Gastrocnemius medialis (tissue), 4 donors: ENCODE data around the gene INSIG1. TPM values are rescaled to one million over a fixed set of nuclear protein-coding genes. Genes with fewer than 3 reads are reported as not detected.

Experiments used
- ATAC-seq, 2 donors: fragments of 150-250 bp; one replicate each; pipeline ENCODE4 v1.9.1; 2016
- DNase-seq, 2 donors: peaks; one replicate each; pipeline ENCODE4 v3.0.0-alpha.2; 2019
- H3K27ac ChIP-seq, 4 donors: fragments of 200-600 bp; sonication (generic); 1 replicate in 1 of 4; 2 replicates in 3 of 4; pipeline ENCODE4 v1.5.1; 2016 to 2018; ENCODE audit warnings: mild to moderate bottlenecking in 2 of 4, moderate library complexity in 1 of 4
- H3K27me3 ChIP-seq, 3 donors: fragments of 200-600 bp; sonication (generic) in 2 of 3; 1 replicate in 1 of 3; 2 replicates in 2 of 3; pipeline versions ENCODE4 v1.5.1 to v1.6.0; 2016 to 2019; ENCODE audit warnings: mild to moderate bottlenecking in 1 of 3, moderate library complexity in 1 of 3
- H3K36me3 ChIP-seq, 2 donors: fragments of 200-600 bp; sonication (generic) in 1 of 2; one replicate each; pipeline ENCODE4 v1.5.1; 2017 to 2018
- H3K4me1 ChIP-seq, 2 donors: fragments of 200-600 bp; sonication (generic) in 1 of 2; one replicate each; pipeline ENCODE4 v1.5.1; 2016 to 2017; ENCODE audit warnings: mild to moderate bottlenecking in 2 of 2
- H3K4me3 ChIP-seq, 4 donors: fragments of 200-600 bp; sonication (generic) in 3 of 4; 1 replicate in 1 of 4; 2 replicates in 3 of 4; pipeline ENCODE4 v1.5.1; 2016 to 2019; ENCODE audit warnings: mild to moderate bottlenecking in 2 of 4
- H3K9me3 ChIP-seq, 3 donors: fragments of 200-600 bp; sonication (generic) in 2 of 3; 1 replicate in 1 of 3; 2 replicates in 2 of 3; pipeline ENCODE4 v1.5.1; 2016 to 2019
- POLR2A ChIP-seq, 2 donors: fragments of 450-650 bp; IDR thresholded peaks; one replicate each; pipeline ENCODE4 v1.6.1; 2017; ENCODE audit warnings: antibody characterized with exemption in 2 of 2, mild to moderate bottlenecking in 2 of 2, moderate library complexity in 2 of 2
- in situ Hi-C, 4 donors: fragments of 200-750 bp; cut with MboI; loops; one replicate each; pipeline versions ENCODE4 v1.15.0 to v1.8.0; 2017; ENCODE audit warnings: low sequenced_read_pairs in 4 of 4
- intact Hi-C: fragments of 100-400 bp; cut with DNase I; formaldehyde crosslinking; loops from one replicate; pipeline ENCODE4 v1.15.1; 2023; ENCODE audit warnings: low total_unique reads
- total RNA-seq, 4 donors: library from RNA; depleted of rRNA; stranded (reverse); fragments of >200 nt; gene quantifications; one replicate each; pipeline versions ENCODE4 v1.1.0 to v1.2.3, GENCODE V29; 2016
- TF ChIP-seq, protein P1 (sequence below), 5 experiments: fragments of 450-650 bp in 3 of 5; fragments of 200-600 bp in 2 of 5; sonication (generic) in 2 of 5; IDR thresholded peaks in 4 of 5; conservative IDR thresholded peaks in 1 of 5; 1 replicate in 4 of 5; 2 replicates in 1 of 5; pipeline ENCODE4 v1.5.1; 2016 to 2019; ENCODE audit warnings: antibody characterized with exemption in 5 of 5, mild to moderate bottlenecking in 3 of 5, moderate library complexity in 3 of 5

The INSIG1 gene
- total RNA-seq, 4 donors from 2014 or later, result 11.1 to 15.9 (median 14.0) TPM

GRCh38 chr7:155313096-155313495 is 15.4 kb downstream of the INSIG1 start:
- in situ Hi-C loops, result no loop called here
- peaks cover 0 to 14% of the 10 kb centered on the region in 2 donors for H3K36me3 ChIP-seq
- no peaks in the 10 kb centered on the region for H3K4me1 ChIP-seq
- intact Hi-C loops, result no loop called here
- H3K27me3 ChIP-seq, result peaks cover 0 to 3% (median 0%) of the 10 kb centered on the region in 3 donors
- no peak for ATAC-seq
- DNase-seq, result no peak
- TF ChIP-seq, protein P1, sequence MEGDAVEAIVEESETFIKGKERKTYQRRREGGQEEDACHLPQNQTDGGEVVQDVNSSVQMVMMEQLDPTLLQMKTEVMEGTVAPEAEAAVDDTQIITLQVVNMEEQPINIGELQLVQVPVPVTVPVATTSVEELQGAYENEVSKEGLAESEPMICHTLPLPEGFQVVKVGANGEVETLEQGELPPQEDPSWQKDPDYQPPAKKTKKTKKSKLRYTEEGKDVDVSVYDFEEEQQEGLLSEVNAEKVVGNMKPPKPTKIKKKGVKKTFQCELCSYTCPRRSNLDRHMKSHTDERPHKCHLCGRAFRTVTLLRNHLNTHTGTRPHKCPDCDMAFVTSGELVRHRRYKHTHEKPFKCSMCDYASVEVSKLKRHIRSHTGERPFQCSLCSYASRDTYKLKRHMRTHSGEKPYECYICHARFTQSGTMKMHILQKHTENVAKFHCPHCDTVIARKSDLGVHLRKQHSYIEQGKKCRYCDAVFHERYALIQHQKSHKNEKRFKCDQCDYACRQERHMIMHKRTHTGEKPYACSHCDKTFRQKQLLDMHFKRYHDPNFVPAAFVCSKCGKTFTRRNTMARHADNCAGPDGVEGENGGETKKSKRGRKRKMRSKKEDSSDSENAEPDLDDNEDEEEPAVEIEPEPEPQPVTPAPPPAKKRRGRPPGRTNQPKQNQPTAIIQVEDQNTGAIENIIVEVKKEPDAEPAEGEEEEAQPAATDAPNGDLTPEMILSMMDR (IDR thresholded peaks at IDR 0.05 in 4 of 5, conservative IDR thresholded peaks at IDR 0.05 in 1 of 5), result no peak
- no peak for TF ChIP-seq POLR2A (IDR thresholded peaks at IDR 0.05)
- H3K27ac ChIP-seq, result no peak overlapping the region
- H3K4me3 ChIP-seq, result no peak overlapping the region
- no peaks in the 10 kb centered on the region for H3K9me3 ChIP-seq

GRCh38 chr7:155315977-155316376 is 18.3 kb downstream of the INSIG1 start:
- in situ Hi-C loops, result no loop called here

GRCh38 chr7:155316427-155317113 is 18.9 kb downstream of the INSIG1 start:
- intact Hi-C loops (no loop called here), in situ Hi-C loops (no loop called here)
- Histone ChIP-seq H3K36me3 (no peaks in the 10 kb centered on the region), H3K4me1 (no peaks in the 10 kb centered on the region), H3K9me3 (no peaks in the 10 kb centered on the region), H3K4me3 (no peak overlapping the region), H3K27me3 (peaks cover 0 to 3% (median 0%) of the 10 kb centered on the region in 3 donors), H3K27ac (no peak overlapping the region)
- DNase-seq, result no peak
- ATAC-seq, result no peak
- TF ChIP-seq, protein P1 (IDR thresholded peaks at IDR 0.05 in 4 of 5, conservative IDR thresholded peaks at IDR 0.05 in 1 of 5), result no peak
- TF ChIP-seq POLR2A (IDR thresholded peaks at IDR 0.05), result no peak

More at GRCh38 chr7:155315977-155316376, 18.3 kb downstream of the INSIG1 start:
- TF ChIP-seq POLR2A (IDR thresholded peaks at IDR 0.05), result no peak
- no peak overlapping the region for H3K27ac ChIP-seq
- H3K36me3 ChIP-seq, result no peaks in the 10 kb centered on the region
- peaks cover 0 to 3% (median 0%) of the 10 kb centered on the region in 3 donors for H3K27me3 ChIP-seq
- no peak overlapping the region for H3K4me3 ChIP-seq
- ATAC-seq (no peak), DNase-seq (no peak)
- no peaks in the 10 kb centered on the region for H3K9me3 ChIP-seq
- intact Hi-C loops, result no loop called here
- H3K4me1 ChIP-seq, result no peaks in the 10 kb centered on the region

DNA sequence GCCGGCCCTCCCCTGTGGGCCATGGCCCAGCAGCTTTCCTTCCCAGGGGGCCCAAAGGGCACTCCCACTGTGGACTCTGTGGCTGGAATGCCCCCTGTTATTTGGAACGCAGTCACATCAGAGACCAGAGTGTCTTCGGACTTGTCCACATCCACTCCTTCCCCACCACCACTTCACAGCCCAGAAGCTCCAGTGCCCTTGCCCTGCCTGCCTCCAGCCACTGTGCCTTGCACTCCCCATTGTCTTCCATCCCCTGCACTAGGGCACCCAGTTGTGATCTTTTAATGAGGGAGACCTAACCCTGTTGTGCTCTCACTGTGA is 19.4 kb downstream of the INSIG1 start:
- in situ Hi-C loops, result no loop called here
- Histone ChIP-seq H3K27me3 (peaks cover 0 to 3% (median 0%) of the 10 kb centered on the region in 3 donors), H3K36me3 (no peaks in the 10 kb centered on the region), H3K4me1 (no peaks in the 10 kb centered on the region), H3K27ac (no peak overlapping the region), H3K9me3 (no peaks in the 10 kb centered on the region), H3K4me3 (no peak overlapping the region)
- intact Hi-C loops, result no loop called here
- DNase-seq (no peak), ATAC-seq (no peak)
- TF ChIP-seq, protein P1 (IDR thresholded peaks at IDR 0.05 in 4 of 5, conservative IDR thresholded peaks at IDR 0.05 in 1 of 5), result no peak
- TF ChIP-seq POLR2A (IDR thresholded peaks at IDR 0.05), result no peak

- H3K9me3 ChIP-seq, result no peaks in the 10 kb centered on the region
- no peak for ATAC-seq
- H3K4me3 ChIP-seq, result no peak overlapping the region
- no peak for DNase-seq
- intact Hi-C loops (no loop called here), in situ Hi-C loops (no loop called here)
- H3K4me1 ChIP-seq, result no peaks in the 10 kb centered on the region
- H3K27me3 ChIP-seq, result peaks cover 0 to 3% (median 0%) of the 10 kb centered on the region in 3 donors
- no peaks in the 10 kb centered on the region for H3K36me3 ChIP-seq
- TF ChIP-seq, protein P1 (IDR thresholded peaks at IDR 0.05 in 4 of 5, conservative IDR thresholded peaks at IDR 0.05 in 1 of 5), result no peak
- TF ChIP-seq POLR2A (IDR thresholded peaks at IDR 0.05), result no peak
- H3K27ac ChIP-seq, result no peak overlapping the region
Observed at GRCh38 chr7:155318245-155318644, 20.6 kb downstream of the INSIG1 start.
